ENCODE data around the gene CALML6.

CALML6 gene

GRCh38 chr1:1911350-1912041, 3.6 kb upstream of the CALML6 start:
- DNase-seq = no peak

DNA sequence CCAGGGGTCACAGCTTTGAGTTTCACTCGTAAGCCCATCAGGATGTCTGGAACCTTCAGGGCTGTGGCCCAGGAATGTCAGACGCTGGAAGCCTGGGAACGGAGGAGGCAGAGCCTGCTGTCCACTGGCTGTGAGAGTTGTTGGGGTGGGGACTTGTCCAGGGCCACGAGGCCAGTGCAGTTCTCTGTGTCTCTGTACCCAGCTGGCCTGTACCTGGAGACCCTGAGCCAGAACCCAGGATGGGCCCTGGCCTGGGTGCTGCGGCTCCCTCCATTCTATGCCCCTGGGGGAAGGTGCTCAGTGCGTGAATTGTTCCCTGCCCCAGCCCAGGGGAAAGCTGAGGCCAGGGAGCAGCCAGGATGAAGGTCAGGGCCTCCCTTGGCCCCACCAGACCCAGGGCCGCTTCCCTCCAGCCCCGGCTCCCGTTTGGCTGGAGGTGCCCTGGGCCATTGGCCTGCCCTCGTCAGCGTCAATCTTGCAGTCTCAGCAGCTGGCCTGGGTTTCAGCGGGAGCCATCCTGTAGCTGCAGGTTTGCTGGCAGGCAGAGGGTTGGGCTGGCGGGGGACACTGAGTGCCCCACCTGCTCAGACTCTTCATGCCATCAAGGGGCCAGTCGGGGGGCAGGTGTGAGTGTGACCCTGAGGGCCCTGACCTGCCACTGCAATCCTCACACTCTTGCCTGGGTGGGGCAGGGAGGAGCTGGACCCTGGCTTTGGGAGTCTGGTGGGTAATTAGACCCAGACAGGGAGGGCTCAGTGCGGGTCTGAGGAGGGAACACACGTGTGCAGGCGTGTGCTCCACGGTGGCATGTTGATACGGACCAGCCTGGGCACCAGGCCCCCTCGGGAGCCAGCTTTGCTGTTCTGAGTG, 724 bp upstream of the CALML6 start:
- no peak for DNase-seq

DNA sequence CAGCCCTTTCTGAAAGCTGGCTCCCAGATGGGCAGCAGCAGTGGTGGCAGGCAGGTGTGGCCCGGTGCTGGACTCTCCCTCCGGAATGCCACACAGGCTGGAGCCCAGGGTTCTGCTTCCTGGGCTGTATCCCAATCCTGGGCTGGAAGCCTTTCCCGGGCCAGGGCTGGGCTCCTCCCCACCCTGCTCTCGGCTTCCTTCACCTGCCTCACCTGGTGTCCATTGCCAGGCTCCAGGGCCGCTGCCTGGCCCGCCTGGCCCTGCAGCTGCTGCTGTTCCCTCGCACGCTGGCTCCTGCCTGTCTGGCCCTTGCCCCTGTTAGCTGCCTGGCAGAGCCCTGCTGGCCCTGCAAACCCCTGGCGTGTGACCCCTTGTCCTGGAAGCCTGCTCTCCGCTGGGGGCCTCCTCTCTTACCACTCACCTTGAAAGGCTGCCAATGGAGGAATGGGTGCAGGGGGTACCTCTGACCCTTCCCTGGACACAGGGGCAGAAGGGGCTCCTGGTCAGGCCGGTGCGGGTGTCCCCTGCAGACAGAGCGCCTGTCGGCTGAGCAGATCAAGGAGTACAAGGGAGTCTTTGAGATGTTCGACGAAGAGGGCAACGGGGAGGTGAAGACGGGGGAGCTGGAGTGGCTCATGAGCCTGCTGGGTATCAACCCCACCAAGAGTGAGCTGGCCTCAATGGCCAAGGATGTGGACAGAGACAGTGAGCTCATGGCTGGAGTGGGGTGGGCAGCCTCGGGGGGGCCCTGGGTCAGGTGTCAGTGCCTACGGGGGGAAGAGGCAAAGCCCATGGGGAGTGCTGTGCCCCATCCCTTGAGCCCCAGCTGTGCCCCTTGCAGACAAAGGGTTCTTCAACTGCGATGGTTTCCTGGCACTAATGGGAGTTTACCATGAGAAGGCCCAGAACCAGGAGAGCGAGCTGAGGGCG, 1.1 kb downstream of the CALML6 start:
- DNase-seq = no peak

GRCh38 chr1:1916851-1917251, 1.8 kb downstream of the CALML6 start:
- DNase-seq = no peak

DNA sequence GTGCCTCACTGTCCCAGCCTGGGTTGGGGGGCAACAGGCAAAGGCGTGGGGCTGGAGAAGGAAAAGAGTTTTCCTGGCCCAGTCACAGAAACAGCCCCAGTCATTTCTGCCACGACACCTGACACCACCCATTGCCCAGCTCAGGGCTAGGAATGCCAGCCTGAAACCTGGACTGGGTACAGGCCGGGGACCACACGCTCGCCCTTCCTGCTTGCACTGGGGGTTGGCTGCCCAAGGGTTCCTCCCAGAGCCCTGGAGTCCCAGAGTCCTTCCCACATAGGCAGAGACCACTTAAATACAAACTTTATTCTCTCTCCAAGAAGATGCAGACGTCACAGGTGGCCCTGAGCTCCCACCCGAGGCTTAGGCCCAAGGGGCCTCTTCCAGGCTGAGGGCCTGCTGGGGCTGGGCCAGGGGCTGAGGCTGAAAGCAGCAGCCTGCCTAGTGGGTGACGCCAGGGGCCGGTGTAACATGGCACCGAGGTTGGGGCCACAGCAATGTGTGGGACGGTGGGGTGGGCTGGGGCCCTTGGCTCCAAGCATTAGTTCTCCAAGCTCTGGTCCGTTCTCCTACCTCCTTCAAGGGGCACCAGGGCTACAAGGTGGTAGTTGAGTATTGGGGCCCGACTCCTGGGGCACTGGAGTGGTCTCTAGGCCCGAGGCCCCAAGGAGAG, 2.4 kb downstream of the CALML6 start:
- no peak for DNase-seq

DNA sequence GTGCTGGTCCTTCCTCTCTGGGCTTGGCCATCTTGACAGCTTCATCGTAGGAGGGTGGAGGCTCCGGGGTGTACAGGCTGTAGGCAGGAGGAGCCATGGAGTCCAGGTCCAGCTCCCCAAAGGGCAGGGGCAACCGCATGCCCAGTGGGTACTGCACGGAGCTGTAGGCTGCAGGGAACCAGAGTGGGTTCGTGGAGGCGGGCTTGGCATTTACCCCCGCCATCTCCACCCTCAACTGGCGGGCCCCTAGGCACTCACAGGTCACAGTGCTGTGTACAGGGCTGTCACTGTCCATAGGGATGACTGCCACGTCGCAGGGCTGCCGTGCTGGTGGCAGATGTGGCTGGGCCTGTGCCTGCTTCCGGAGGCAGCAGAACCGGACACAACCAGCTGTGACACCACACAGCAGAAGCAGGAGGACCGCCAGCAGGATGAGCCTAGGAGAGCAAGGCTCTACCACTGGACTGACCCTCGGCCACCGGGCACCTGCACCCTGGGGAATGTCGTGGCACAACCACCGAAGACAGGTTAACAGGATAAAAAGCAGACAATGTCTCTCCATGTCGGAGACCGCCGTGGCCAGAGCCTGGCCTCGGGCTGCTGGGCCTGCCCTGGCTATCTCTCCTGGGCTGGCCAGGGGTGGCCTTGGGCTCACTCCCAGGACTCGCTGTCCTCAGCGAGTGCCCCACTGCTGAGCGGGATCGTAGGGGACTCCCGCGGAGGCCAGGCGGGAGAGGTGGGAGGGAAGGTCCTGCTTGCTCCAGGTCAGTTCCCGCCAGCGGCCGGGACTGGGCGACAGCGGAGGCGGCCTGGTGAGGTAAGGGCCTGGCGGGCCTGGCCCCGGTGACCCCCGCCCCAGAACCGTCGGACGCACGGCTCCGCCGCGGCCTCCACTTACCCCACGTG, 3.2 kb downstream of the CALML6 start:
- DNase-seq = no peak

DNA sequence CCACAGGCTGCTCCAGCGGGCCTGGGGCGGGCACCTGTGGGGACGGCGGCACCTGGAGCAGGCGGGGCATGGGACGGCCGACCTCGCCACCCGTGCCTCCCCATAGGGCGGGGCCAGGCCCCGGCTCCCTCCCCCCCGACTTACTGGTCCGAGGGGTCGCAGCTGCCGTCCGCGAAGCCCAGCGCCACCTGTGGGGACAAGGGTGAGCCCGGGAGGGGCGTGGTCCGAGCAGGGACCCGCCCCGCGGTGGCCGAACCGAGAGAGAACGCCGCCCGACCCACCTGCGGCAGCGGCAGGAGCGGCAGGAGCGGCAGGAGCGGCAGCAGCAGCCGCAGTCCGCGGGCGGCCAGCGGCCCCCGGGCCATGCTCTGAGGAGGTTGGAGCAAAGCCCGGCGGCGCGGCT, 3.8 kb downstream of the CALML6 start, which contains the start of gene TMEM52:
TMEM52 (minus strand) TSS at position 379 of the 403 bp plus-strand sequence; CDS start at position 365, 14 bp downstream.
- DNase-seq = no peak

GRCh38 chr1:1919304-1920056, 4.4 kb downstream of the CALML6 start:
- peak; percentile 91 to 99 for DNase-seq

DNA sequence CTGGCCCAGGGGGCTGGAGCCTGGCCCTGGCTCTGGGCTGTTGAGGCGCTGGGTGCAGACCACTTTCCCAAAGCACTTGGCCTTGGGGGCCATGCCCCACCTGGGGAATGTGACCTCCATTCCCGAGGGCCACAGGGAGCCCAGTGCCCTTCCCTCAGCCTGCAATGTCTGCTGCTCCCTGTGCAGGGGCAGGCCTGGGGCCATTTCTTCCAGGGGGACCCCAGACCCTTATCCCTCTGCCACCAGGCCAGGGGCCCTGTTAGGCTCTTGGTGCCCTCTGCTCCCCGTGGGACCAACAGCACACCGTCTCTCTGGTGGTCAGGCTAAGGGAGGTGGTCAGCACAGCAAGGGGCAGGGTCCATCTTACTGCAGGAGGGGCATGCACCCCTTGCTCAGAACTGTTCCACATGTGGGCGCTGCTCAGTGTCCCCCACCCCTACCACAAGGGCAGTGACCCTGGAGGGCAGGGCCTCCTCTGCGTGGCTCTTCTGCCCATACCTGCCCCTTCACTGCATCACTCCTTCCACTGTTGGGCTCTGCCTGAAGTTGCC, 5.1 kb downstream of the CALML6 start:
- DNase-seq = no peak

GRCh38 chr1:1920608-1921458, 5.8 kb downstream of the CALML6 start:
- no peak for DNase-seq

DNA sequence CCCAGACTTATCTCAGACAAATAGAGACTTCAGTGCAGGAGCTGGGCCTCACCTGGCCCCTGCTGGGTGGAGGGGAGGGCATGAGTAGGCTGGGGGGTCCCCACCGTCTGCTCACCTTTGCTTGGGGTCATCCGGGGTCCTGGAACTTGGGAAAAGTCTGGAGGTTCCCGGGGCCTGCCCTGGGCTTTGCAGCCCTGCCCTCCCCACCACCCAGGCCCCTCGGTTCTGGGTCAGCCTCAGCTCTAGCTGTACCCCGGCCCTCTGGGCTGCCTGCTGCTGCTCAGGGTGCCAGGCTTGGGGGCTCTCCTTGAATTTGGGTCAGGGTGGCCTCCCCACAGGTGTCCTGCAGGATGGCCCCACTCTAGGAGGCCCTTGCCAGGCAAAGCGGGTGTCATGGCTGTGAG, 6.4 kb downstream of the CALML6 start:
- no peak for DNase-seq

GRCh38 chr1:1921901-1922701, 7.0 kb downstream of the CALML6 start:
- DNase-seq = no peak

- DNase-seq = no peak
These were observed 7.6 kb downstream of the CALML6 start for GRCh38 chr1:1922702-1922955.

DNA sequence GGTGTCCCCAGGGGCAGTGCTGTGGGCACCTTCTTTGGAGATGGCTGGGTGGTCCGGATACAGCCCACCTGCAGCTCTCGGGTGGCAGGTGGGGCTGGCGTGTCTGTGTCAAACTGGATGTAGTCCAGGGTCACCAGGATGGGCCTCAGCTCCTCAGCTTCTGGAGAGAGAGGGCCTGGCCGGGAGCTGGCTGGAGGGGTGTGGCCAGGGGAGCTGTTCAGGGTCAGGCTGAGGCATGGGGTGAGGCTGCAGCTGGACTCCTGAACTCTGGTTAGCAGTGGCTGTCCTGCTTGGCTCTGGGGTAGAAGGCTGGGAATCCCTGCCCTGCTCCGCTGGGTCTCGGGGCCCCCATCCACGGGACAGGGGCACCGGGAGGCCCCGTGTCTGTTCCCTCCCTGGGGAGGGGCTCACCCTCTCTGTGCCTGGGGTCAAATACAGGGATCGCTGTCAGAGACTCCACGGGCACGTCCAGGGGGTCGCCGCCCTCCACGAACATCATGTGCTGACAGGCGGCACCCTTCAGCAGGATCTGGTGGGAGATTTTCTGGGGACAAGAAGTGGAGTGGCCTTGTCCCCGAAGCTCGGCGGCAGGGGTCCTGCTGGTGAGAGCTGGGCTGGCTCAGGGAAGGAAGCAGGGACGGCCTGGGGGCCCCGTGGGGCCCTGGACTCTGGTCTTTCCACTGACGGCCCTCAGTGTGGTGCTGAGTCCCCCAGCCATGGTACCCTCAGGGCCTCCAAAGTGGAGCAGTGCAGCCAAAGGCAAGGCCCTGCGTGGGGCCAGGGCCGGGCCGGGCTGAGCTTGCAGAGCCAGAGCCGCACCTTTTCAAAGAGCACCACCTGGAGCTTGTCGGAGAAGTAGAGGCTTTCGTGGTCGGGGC, 8.1 kb downstream of the CALML6 start:
- DNase-seq = no peak

- no peak for DNase-seq
These were observed 9.3 kb downstream of the CALML6 start for GRCh38 chr1:1924386-1924785.

DNA sequence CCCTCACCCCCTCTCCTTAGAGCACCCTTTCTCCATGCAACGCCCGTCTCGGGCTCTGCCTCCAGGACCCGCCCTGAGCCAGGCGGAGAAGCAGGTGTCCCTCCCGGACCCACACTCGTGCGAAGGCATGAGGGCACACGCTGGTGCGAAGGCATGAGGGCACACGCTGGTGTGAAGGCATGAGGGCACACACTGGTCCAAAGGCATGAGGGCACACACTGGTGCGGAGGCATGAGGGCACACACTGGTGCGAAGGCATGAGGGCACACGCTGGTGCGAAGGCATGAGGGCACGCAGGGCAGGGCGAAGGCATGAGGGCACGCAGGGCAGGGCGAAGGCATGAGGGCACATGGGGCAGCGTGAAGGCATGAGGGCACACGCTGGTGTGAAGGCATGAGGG, 9.8 kb downstream of the CALML6 start:
- no peak for DNase-seq
